GM19372 (cell line): ENCODE data around the gene RBM33.

ENCODE experiments used
- ATAC-seq: cut with Tn5 transposase; IDR thresholded peaks from one replicate; pipeline ENCODE4 v1.9.1; 2021; ENCODE audit warnings: mild to moderate bottlenecking, low read depth, moderate library complexity; ENCODE audit not compliant: unreplicated experiment

Gene RBM33

GRCh38 chr7:155621418-155621980 is 23.0 kb upstream of the RBM33 start:
- ATAC-seq = no peak

GRCh38 chr7:155624412-155624811 is 20.0 kb upstream of the RBM33 start:
- ATAC-seq = no peak

- no peak for ATAC-seq
Measured at GRCh38 chr7:155625557-155625956, 18.9 kb upstream of the RBM33 start.

GRCh38 chr7:155629171-155629570 is 15.3 kb upstream of the RBM33 start:
- ATAC-seq = no peak

GRCh38 chr7:155631155-155631554 is 13.3 kb upstream of the RBM33 start:
- ATAC-seq = no peak

GRCh38 chr7:155635817-155636216 is 8.6 kb upstream of the RBM33 start:
- no peak for ATAC-seq

- ATAC-seq = no peak
Measured at GRCh38 chr7:155637155-155637554, 7.3 kb upstream of the RBM33 start.

GRCh38 chr7:155638366-155638765 is 6.1 kb upstream of the RBM33 start:
- ATAC-seq = no peak

- no peak for ATAC-seq
Measured at GRCh38 chr7:155639958-155640520, 4.4 kb upstream of the RBM33 start.

GRCh38 chr7:155640629-155641028 is 3.8 kb upstream of the RBM33 start:
- ATAC-seq = no peak

- no peak for ATAC-seq
Measured at GRCh38 chr7:155643804-155644177, 670 bp upstream of the RBM33 start.

GRCh38 chr7:155644971-155645509 is 579 bp downstream of the RBM33 start:
- ATAC-seq = peak; percentile 24

GRCh38 chr7:155645662-155646061 is 1.2 kb downstream of the RBM33 start:
- ATAC-seq = no peak

- ATAC-seq = no peak
Measured at GRCh38 chr7:155646669-155647068, 2.2 kb downstream of the RBM33 start.

GRCh38 chr7:155647302-155647701 is 2.8 kb downstream of the RBM33 start:
- no peak for ATAC-seq

GRCh38 chr7:155647734-155648133 is 3.3 kb downstream of the RBM33 start:
- no peak for ATAC-seq

- no peak for ATAC-seq
Measured at GRCh38 chr7:155648752-155649339, 4.4 kb downstream of the RBM33 start.

- no peak for ATAC-seq
Measured at GRCh38 chr7:155649588-155649987, 5.1 kb downstream of the RBM33 start.

GRCh38 chr7:155652156-155653114 is 8.0 kb downstream of the RBM33 start:
- no peak for ATAC-seq

GRCh38 chr7:155653803-155654202 is 9.3 kb downstream of the RBM33 start:
- ATAC-seq = no peak

GRCh38 chr7:155656891-155657290 is 12.4 kb downstream of the RBM33 start:
- no peak for ATAC-seq
